HG03095 (cell line): ENCODE measurements around the gene MYNN.

Source experiments
- ATAC-seq: cut with Tn5 transposase; IDR thresholded peaks from one replicate; pipeline ENCODE4 v1.9.1; 2021; ENCODE audit warnings: moderate library complexity; ENCODE audit not compliant: unreplicated experiment

Gene MYNN

DNA sequence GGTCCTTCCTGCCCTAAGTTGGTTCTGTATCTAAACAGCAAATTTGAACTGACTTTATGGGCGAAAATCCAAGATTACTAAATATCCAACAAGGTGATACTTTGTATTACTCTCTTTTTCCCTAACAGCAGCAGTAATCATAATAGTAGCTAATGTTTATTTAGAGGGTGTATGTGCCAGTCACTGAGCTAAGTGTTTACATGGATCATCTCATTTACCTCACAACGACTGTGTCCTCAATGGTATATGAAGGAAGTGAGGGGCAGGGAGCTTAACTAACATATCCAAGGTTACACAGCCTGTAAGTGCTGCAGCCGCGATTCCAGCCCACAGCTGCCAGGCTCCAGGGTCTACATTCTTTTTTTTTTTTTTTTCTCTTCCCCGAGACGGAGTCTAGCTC lies 49.8 kb downstream of the MYNN start:
- ATAC-seq, result no peak

GRCh38 chr3:169825316-169825715 lies 52.1 kb downstream of the MYNN start:
- no peak for ATAC-seq

GRCh38 chr3:169827712-169828111 lies 54.5 kb downstream of the MYNN start:
- no peak for ATAC-seq

DNA sequence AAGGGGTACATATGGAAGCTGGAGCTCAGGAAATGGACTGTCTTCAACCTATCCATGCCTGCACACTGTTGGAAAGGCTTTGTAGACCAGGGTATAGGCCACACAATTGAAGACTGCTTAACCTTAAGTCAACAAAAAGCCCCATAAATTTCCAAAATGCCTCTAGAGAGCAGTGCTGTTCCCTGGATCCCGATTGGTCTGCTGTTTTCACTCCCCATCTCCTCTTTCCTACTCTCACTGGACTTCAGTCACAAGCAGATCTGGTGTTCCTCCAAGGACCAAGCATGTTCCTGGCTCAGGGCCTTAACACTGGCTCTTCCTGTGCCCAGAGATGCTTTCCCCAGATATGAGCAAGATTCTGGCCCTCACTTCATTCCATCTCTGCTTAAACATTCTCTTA lies 62.3 kb downstream of the MYNN start:
- ATAC-seq, result peak; percentile 8

DNA sequence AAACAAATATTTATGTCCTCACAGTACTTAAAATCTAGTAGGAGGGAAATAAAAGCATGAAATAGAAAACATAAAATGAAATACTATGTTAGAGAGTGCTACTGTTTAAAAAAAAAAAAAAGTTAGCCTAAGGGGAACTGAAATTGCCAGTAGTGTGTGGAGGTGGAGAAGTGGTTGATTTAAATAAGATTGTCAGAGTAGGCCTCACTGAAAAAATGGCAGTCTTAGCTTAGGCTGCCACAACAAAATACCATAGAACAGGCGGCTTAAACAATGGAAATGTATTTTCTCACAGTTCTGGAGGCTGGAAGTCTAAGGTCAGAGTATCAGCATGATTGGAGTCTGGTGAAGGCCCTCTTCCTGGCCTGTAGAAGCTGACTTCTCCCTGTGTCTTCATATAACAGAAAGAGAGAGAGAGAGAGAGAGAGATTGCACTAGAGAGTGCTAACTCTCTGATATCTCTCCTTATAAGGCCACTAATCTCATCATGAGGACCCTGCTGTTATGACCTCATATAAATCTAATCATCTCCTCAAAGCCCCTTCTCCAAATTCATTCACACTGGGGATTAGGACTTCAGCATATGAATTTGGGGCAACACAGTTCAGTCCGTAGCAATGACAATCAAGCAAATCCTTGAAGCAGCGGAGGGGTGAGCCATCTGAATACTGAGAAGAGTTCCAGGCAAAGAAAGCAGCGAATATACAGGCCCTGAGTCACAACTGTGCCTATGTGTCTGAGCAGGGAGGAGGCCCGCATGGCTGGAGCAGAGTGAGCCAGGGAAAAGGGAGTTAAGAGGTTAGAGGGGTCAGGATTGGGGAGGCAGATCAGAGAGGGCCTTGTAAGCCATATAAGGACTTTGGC lies 63.1 kb downstream of the MYNN start:
- ATAC-seq, result peak; percentile 86

GRCh38 chr3:169836942-169837275 lies 63.7 kb downstream of the MYNN start:
- no peak for ATAC-seq

DNA sequence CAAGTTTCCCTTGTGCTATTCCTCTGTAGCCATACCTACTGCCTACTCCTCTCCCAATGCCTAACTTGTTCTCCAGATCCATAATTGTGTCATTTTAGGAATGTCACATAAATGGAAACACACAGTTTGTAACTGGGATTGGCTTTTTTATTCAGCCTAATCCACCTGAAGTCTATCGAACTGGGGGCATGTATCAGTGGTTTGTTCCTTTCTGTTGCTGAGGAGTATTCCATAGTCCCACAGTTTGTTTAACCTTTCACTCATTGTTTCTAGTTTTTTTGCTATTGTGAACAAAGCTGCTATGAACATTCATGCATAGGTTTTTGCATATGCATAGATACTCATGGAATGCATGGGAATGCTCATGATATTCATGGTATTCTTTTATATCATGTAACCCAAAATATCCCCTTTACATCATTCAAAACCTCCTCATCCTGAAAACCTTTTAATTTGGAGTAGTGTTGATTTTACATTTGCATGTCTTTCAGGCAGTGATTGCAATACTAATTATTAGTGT lies 65.4 kb downstream of the MYNN start:
- ATAC-seq, result no peak
